ENCODE results near the gene TAPBPL. TPM values are rescaled to one million over a fixed set of nuclear protein-coding genes. Genes with fewer than 3 reads are reported as not detected.

Gene TAPBPL
- polyA plus RNA-seq, 3 donors: 89.3 to 145 (median 91.8) TPM

DNA sequence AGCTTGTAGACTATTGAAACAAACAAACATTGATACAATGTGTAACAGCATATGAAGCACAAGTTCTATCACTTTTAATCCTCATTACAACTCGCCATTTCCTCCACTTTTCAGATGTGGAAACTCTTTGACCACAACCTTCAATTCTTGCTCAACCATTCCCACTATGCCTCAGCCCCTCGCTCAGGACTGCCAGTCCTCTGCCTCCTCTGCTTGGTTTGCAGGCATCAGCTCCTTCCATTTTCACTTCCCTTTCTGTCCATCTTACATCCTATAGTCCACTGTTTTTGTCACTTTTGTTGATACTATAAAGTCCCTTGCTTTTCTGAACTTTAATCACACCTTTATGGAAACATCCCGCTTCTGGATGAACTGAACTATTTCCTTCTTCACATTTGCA is 35.2 kb upstream of the TAPBPL start:
- peaks cover 0 to 6% (median 3%) of the 10 kb centered on the region in 7 donors for H3K9me3 Mint-ChIP-seq
- H3K4me3 ChIP-seq (replicated peaks in 1 of 3; ENCODE audit: low read depth in 2 of 3, low read length in 3 of 3): peak overlapping the region in 1 of 3 experiments; percentile 22
- TF ChIP-seq, protein P1, sequence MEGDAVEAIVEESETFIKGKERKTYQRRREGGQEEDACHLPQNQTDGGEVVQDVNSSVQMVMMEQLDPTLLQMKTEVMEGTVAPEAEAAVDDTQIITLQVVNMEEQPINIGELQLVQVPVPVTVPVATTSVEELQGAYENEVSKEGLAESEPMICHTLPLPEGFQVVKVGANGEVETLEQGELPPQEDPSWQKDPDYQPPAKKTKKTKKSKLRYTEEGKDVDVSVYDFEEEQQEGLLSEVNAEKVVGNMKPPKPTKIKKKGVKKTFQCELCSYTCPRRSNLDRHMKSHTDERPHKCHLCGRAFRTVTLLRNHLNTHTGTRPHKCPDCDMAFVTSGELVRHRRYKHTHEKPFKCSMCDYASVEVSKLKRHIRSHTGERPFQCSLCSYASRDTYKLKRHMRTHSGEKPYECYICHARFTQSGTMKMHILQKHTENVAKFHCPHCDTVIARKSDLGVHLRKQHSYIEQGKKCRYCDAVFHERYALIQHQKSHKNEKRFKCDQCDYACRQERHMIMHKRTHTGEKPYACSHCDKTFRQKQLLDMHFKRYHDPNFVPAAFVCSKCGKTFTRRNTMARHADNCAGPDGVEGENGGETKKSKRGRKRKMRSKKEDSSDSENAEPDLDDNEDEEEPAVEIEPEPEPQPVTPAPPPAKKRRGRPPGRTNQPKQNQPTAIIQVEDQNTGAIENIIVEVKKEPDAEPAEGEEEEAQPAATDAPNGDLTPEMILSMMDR (IDR thresholded peaks at IDR 0.05): no peak
- peaks cover 41% of the 10 kb centered on the region for H3K4me1 Mint-ChIP-seq
- H3K27ac ChIP-seq (ENCODE audit: low read depth in 1 of 2, low read length in 2 of 2): peak overlapping the region; percentile 63 to 79
- DNase-seq: peak; percentile 79 to 88 (median 87)
- no peaks in the 10 kb centered on the region for H3K79me2 ChIP-seq (ENCODE audit: insufficient read depth, low read length)
- H3K27ac Mint-ChIP-seq: peak overlapping the region; percentile 82 to 93 (median 90)
- no peaks in the 10 kb centered on the region for H3K27me3 ChIP-seq (ENCODE audit: control insufficient read depth in 2 of 2, insufficient read depth in 2 of 2, low read length in 2 of 2)
- H3K9ac ChIP-seq (ENCODE audit: insufficient read depth, low read length, poor library complexity, severe bottlenecking): no peak overlapping the region
- peaks cover 0 to 5% of the 10 kb centered on the region in 2 donors for H3K9me3 ChIP-seq (replicated peaks in 1 of 2; ENCODE audit: control insufficient read depth in 1 of 2, insufficient read depth in 1 of 2, low read length in 2 of 2)
- peak overlapping the region in 1 of 2 donors; percentile 75 for H3K4me3 Mint-ChIP-seq
- no peaks in the 10 kb centered on the region for H4K20me1 ChIP-seq (ENCODE audit: insufficient read depth, low read length)
- 0% methylated on average over 3 of the region's 3 CpGs for WGBS (ENCODE audit: insufficient coverage)
- H3K36me3 Mint-ChIP-seq: peaks cover 3 to 5% of the 10 kb centered on the region in 2 donors
- H2AFZ ChIP-seq (ENCODE audit: insufficient read depth, low read depth, low read length, poor library complexity, severe bottlenecking): no peak overlapping the region
- intact Hi-C loops (cut with micrococcal nuclease): no loop called here
- H3K36me3 ChIP-seq (replicated peaks in 1 of 2; ENCODE audit: control insufficient read depth in 1 of 2, insufficient read depth in 2 of 2, low read length in 2 of 2): no peaks in the 10 kb centered on the region
- H3K27me3 Mint-ChIP-seq (ENCODE audit: low read depth in 3 of 3): peaks cover 0 to 4% (median 0%) of the 10 kb centered on the region in 3 donors
- H3K4me2 ChIP-seq (replicated peaks; ENCODE audit: extremely low read depth, low read length, poor library complexity, severe bottlenecking): peak overlapping the region; percentile 39
- H3K4me1 ChIP-seq (ENCODE audit: control insufficient read depth in 1 of 2, insufficient read depth in 2 of 2, low read length in 2 of 2): peaks cover 23 to 37% of the 10 kb centered on the region in 2 donors

DNA sequence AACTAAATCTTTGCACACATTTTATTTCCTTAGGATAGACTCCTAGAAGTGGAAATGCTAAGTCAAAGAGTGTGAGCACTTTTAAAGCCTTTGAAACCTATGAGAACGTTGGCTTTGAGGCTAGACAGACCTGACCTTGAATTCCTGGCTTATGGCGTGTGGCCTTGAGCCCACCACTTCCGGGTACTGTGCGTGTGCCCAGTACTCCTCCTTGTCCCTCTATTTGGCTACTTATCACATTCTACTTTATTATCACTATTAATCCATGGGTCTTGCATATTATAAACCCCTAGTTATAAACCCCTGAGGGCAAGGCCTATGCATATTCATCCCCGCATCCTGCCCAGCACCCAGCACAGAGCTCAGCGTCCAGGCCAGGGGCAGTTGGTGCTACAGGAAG is 33.0 kb upstream of the TAPBPL start:
- no peak overlapping the region for H3K9ac ChIP-seq (ENCODE audit: insufficient read depth, low read length, poor library complexity, severe bottlenecking)
- no peak overlapping the region for H2AFZ ChIP-seq (ENCODE audit: insufficient read depth, low read depth, low read length, poor library complexity, severe bottlenecking)
- no peaks in the 10 kb centered on the region for H3K79me2 ChIP-seq (ENCODE audit: insufficient read depth, low read length)
- H3K27me3 Mint-ChIP-seq (ENCODE audit: low read depth in 3 of 3): peaks cover 0 to 4% (median 0%) of the 10 kb centered on the region in 3 donors
- TF ChIP-seq, protein P1 (IDR thresholded peaks at IDR 0.05): no peak
- H3K4me1 Mint-ChIP-seq: peaks cover 43% of the 10 kb centered on the region
- DNase-seq: no peak
- no peaks in the 10 kb centered on the region for H4K20me1 ChIP-seq (ENCODE audit: insufficient read depth, low read length)
- H3K27ac Mint-ChIP-seq: no peak overlapping the region
- no peak overlapping the region for H3K4me3 Mint-ChIP-seq
- H3K4me3 ChIP-seq (replicated peaks in 1 of 3; ENCODE audit: low read depth in 2 of 3, low read length in 3 of 3): no peak overlapping the region
- no peak overlapping the region for H3K27ac ChIP-seq (ENCODE audit: low read depth in 1 of 2, low read length in 2 of 2)
- H3K36me3 Mint-ChIP-seq: peaks cover 2 to 3% of the 10 kb centered on the region in 2 donors
- peaks cover 0 to 5% of the 10 kb centered on the region in 2 donors for H3K9me3 ChIP-seq (replicated peaks in 1 of 2; ENCODE audit: control insufficient read depth in 1 of 2, insufficient read depth in 1 of 2, low read length in 2 of 2)
- no peaks in the 10 kb centered on the region for H3K36me3 ChIP-seq (replicated peaks in 1 of 2; ENCODE audit: control insufficient read depth in 1 of 2, insufficient read depth in 2 of 2, low read length in 2 of 2)
- 88% methylated on average over 6 of the region's 6 CpGs for WGBS (ENCODE audit: insufficient coverage)
- no peaks in the 10 kb centered on the region for H3K27me3 ChIP-seq (ENCODE audit: control insufficient read depth in 2 of 2, insufficient read depth in 2 of 2, low read length in 2 of 2)
- peaks cover 29 to 42% of the 10 kb centered on the region in 2 donors for H3K4me1 ChIP-seq (ENCODE audit: control insufficient read depth in 1 of 2, insufficient read depth in 2 of 2, low read length in 2 of 2)
- intact Hi-C loops (cut with micrococcal nuclease): no loop called here
- H3K9me3 Mint-ChIP-seq: peaks cover 0 to 6% (median 3%) of the 10 kb centered on the region in 7 donors
- H3K4me2 ChIP-seq (replicated peaks; ENCODE audit: extremely low read depth, low read length, poor library complexity, severe bottlenecking): no peak overlapping the region
